H9 (cell line): ENCODE results near the gene ZNF853. TPM values are rescaled to one million over a fixed set of nuclear protein-coding genes. Genes with fewer than 3 reads are reported as not detected.

Experiments used
- DNase-seq: peaks from one replicate; pipeline ENCODE4 v3.0.0-alpha.2; 2017
- H2AFZ ChIP-seq: one replicate; pipeline ENCODE4 v1.6.1; 2013; ENCODE audit warnings: mild to moderate bottlenecking, low read length, control low read depth, moderate library complexity
- H2AK5ac ChIP-seq: 2 replicates; pipeline ENCODE4 v1.6.1; 2013; ENCODE audit warnings: low read length, control low read depth, mixed read lengths; ENCODE audit not compliant: insufficient read length
- H2BK120ac ChIP-seq: one replicate; pipeline ENCODE4 v1.6.1; 2013; ENCODE audit warnings: low read depth, mild to moderate bottlenecking, low read length, control low read depth, inconsistent platforms; ENCODE audit not compliant: poor library complexity, severe bottlenecking
- H2BK12ac ChIP-seq: 2 replicates; pipeline ENCODE4 v1.6.1; 2013; ENCODE audit warnings: low read length, control low read depth, mixed read lengths, low read depth; ENCODE audit not compliant: insufficient read length
- H2BK15ac ChIP-seq: 2 replicates; pipeline ENCODE4 v1.6.1; 2013; ENCODE audit warnings: low read depth, low read length, control low read depth
- H2BK20ac ChIP-seq: one replicate; pipeline ENCODE4 v1.6.1; 2013; ENCODE audit warnings: low read depth, mild to moderate bottlenecking, low read length, control low read depth, inconsistent platforms; ENCODE audit not compliant: poor library complexity, severe bottlenecking
- H2BK5ac ChIP-seq: 2 replicates; pipeline ENCODE4 v1.6.1; 2013; ENCODE audit warnings: low read length, control low read depth, mixed read lengths; ENCODE audit not compliant: insufficient read length
- H3K14ac ChIP-seq: 2 replicates; pipeline ENCODE4 v1.6.1; 2013; ENCODE audit warnings: low read length, control low read depth; ENCODE audit not compliant: insufficient read depth
- H3K18ac ChIP-seq: 2 replicates; pipeline ENCODE4 v1.6.1; 2013; ENCODE audit warnings: low read depth, mild to moderate bottlenecking, mixed read lengths, low read length, control low read depth; ENCODE audit not compliant: insufficient read length
- H3K23ac ChIP-seq: 2 replicates; pipeline ENCODE4 v1.6.1; 2013; ENCODE audit warnings: low read length, control low read depth, mixed read lengths, low read depth; ENCODE audit not compliant: insufficient read length
- H3K23me2 ChIP-seq: 2 replicates; pipeline ENCODE4 v1.6.1; 2013; ENCODE audit warnings: low read depth, mild to moderate bottlenecking, mixed read lengths, low read length, control low read depth; ENCODE audit not compliant: insufficient read length, poor library complexity, severe bottlenecking
- H3K27ac ChIP-seq: 2 replicates; pipeline ENCODE4 v1.5.1; 2013; ENCODE audit warnings: low read length, control low read depth, mixed read lengths, low read depth; ENCODE audit not compliant: insufficient read length
- H3K27me3 ChIP-seq: 2 replicates; pipeline ENCODE4 v1.6.1; 2013; ENCODE audit warnings: low read length, control low read depth, inconsistent platforms; ENCODE audit not compliant: insufficient read depth
- H3K4ac ChIP-seq: 2 replicates; pipeline ENCODE4 v1.6.1; 2013; ENCODE audit warnings: low read depth, mild to moderate bottlenecking, control low read depth, inconsistent platforms, low read length, moderate library complexity
- H3K4me1 ChIP-seq: 2 replicates; pipeline ENCODE4 v1.6.1; 2013; ENCODE audit warnings: low read length, control low read depth, inconsistent platforms; ENCODE audit not compliant: insufficient read depth
- H3K4me2 ChIP-seq: 2 replicates; pipeline ENCODE4 v1.6.1; 2013; ENCODE audit warnings: low read length, control low read depth, mixed read lengths; ENCODE audit not compliant: insufficient read length, insufficient read depth
- H3K56ac ChIP-seq: 2 replicates; pipeline ENCODE4 v1.6.1; 2013; ENCODE audit warnings: low read depth, mild to moderate bottlenecking, mixed read lengths, low read length, control low read depth; ENCODE audit not compliant: insufficient read length
- H3K79me1 ChIP-seq: 2 replicates; pipeline ENCODE4 v1.6.1; 2013; ENCODE audit warnings: low read depth, mild to moderate bottlenecking, moderate library complexity, low read length, control low read depth, inconsistent platforms; ENCODE audit not compliant: insufficient read depth, poor library complexity, severe bottlenecking
- H3K79me2 ChIP-seq: 2 replicates; pipeline ENCODE4 v1.6.1; 2013; ENCODE audit warnings: low read length, control low read depth, inconsistent platforms; ENCODE audit not compliant: insufficient read depth
- H3K9ac ChIP-seq: 2 replicates; pipeline ENCODE4 v1.6.1; 2013; ENCODE audit warnings: low read length, control low read depth, mixed read lengths; ENCODE audit not compliant: insufficient read length; ENCODE audit errors: extremely low read depth
- H3K9me3 ChIP-seq: one replicate; pipeline ENCODE4 v1.6.1; 2013; ENCODE audit warnings: low read depth, low read length, inconsistent platforms; ENCODE audit not compliant: control insufficient read depth
- H3T11ph ChIP-seq: one replicate; pipeline ENCODE4 v1.6.1; 2013; ENCODE audit warnings: mild to moderate bottlenecking, low read length, control low read depth, inconsistent platforms
- H4K20me1 ChIP-seq: one replicate; pipeline ENCODE4 v1.6.1; 2013; ENCODE audit not compliant: control insufficient read depth, insufficient read length, insufficient read depth
- H4K5ac ChIP-seq: 2 replicates; pipeline ENCODE4 v1.6.1; 2013; ENCODE audit warnings: low read depth, mild to moderate bottlenecking, mixed read lengths, low read length, control low read depth; ENCODE audit not compliant: insufficient read length
- H4K8ac ChIP-seq: replicated peaks from 2 replicates; pipeline ENCODE4 v1.6.1; 2013; ENCODE audit warnings: low read length, control low read depth, mixed read lengths, low read depth; ENCODE audit not compliant: insufficient read length
- H4K91ac ChIP-seq: 2 replicates; pipeline ENCODE4 v1.6.1; 2013; ENCODE audit warnings: low read depth, mild to moderate bottlenecking, moderate library complexity, mixed read lengths, low read length, control low read depth; ENCODE audit not compliant: insufficient read length
- H3K27ac Mint-ChIP-seq, 3 experiments: 2 replicates in 2 of 3; 3 replicates in 1 of 3; pipeline ENCODE4 v1.8.0; 2020 to 2021; ENCODE audit warnings: mixed read lengths in 3 of 3, mild to moderate bottlenecking in 1 of 3, moderate library complexity in 1 of 3
- H3K27me3 Mint-ChIP-seq: 2 replicates; pipeline ENCODE4 v1.8.0; 2021; ENCODE audit warnings: low read depth, mild to moderate bottlenecking, moderate library complexity, mixed read lengths
- H3K36me3 Mint-ChIP-seq, 3 experiments: 2 replicates in 2 of 3; 3 replicates in 1 of 3; pipeline ENCODE4 v1.8.0; 2020 to 2021; ENCODE audit warnings: low read depth in 3 of 3, mixed read lengths in 3 of 3; ENCODE audit not compliant: insufficient read depth in 1 of 3
- H3K4me1 Mint-ChIP-seq, 2 experiments: 2 replicates each; pipeline ENCODE4 v1.8.0; 2020; ENCODE audit warnings: mixed read lengths in 2 of 2
- H3K4me3 Mint-ChIP-seq, 2 experiments: 2 replicates in 1 of 2; 3 replicates in 1 of 2; pipeline ENCODE4 v1.8.0; 2020 to 2021; ENCODE audit warnings: mild to moderate bottlenecking in 2 of 2, mixed read lengths in 2 of 2, moderate library complexity in 1 of 2
- H3K9me3 Mint-ChIP-seq, 2 experiments: 2 replicates in 1 of 2; 3 replicates in 1 of 2; pipeline ENCODE4 v1.8.0; 2020; ENCODE audit warnings: mild to moderate bottlenecking in 2 of 2, mixed read lengths in 2 of 2, moderate library complexity in 1 of 2
- WGBS: extraction: QIAGEN DNeasy Blood & Tissue Kit; methylation state at CpG from one replicate; pipeline ENCODE4 v1.1.7; 2013; ENCODE audit warnings: missing lambda C conversion rate, low lambda C conversion rate, mixed read lengths; ENCODE audit not compliant: insufficient read length; ENCODE audit errors: extremely low coverage; 5-methylcytosine and 5-hydroxymethylcytosine counted together
- total RNA-seq: library from RNA; stranded (reverse); gene quantifications from 2 replicates; pipeline ENCODE4 v1.2.1, GENCODE V29; 2021
- TF ChIP-seq, protein P1 (sequence below): fragments of 200-600 bp; sonication (generic); conservative IDR thresholded peaks from 3 replicates; pipeline ENCODE4 v1.8.0; 2021; ENCODE audit warnings: antibody characterized with exemption, mild to moderate bottlenecking

ZNF853 gene
- total RNA-seq, 1 experiment from 2014 or later, result 9.6 TPM

GRCh38 chr7:6647080-6647479, 31.7 kb downstream of the ZNF853 start:
- no peaks in the 10 kb centered on the region for H3K4me1 ChIP-seq
- TF ChIP-seq, protein P1, sequence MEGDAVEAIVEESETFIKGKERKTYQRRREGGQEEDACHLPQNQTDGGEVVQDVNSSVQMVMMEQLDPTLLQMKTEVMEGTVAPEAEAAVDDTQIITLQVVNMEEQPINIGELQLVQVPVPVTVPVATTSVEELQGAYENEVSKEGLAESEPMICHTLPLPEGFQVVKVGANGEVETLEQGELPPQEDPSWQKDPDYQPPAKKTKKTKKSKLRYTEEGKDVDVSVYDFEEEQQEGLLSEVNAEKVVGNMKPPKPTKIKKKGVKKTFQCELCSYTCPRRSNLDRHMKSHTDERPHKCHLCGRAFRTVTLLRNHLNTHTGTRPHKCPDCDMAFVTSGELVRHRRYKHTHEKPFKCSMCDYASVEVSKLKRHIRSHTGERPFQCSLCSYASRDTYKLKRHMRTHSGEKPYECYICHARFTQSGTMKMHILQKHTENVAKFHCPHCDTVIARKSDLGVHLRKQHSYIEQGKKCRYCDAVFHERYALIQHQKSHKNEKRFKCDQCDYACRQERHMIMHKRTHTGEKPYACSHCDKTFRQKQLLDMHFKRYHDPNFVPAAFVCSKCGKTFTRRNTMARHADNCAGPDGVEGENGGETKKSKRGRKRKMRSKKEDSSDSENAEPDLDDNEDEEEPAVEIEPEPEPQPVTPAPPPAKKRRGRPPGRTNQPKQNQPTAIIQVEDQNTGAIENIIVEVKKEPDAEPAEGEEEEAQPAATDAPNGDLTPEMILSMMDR, result no peak
- Mint-ChIP-seq H3K27me3 (no peaks in the 10 kb centered on the region), H3K4me1 (no peaks in the 10 kb centered on the region), H3K4me3 (no peak overlapping the region), H3K9me3 (peaks cover 0 to 4% of the 10 kb centered on the region in 2 experiments; a peak in 1 of 5 replicates), H3K36me3 (peaks cover 8 to 37% (median 23%) of the 10 kb centered on the region in 3 experiments), H3K27ac (peak overlapping the region in 2 of 3 experiments; percentile 34 to 80; a peak in 2 of 7 replicates)
- no peak overlapping the region for H2AK5ac ChIP-seq
- H3K4me2 ChIP-seq, result no peak overlapping the region
- H3K14ac ChIP-seq, result no peak overlapping the region
- no peak overlapping the region for H3K27ac ChIP-seq
- no peak overlapping the region for H2BK20ac ChIP-seq
- H3T11ph ChIP-seq, result no peak overlapping the region
- no peak overlapping the region for H4K8ac ChIP-seq
- H4K5ac ChIP-seq, result no peak overlapping the region
- no peak overlapping the region for H2AFZ ChIP-seq
- H3K27me3 ChIP-seq, result no peaks in the 10 kb centered on the region
- no peaks in the 10 kb centered on the region for H4K20me1 ChIP-seq
- H2BK5ac ChIP-seq, result no peak overlapping the region
- H4K91ac ChIP-seq, result no peak overlapping the region
- H2BK12ac ChIP-seq, result no peak overlapping the region
- H3K9ac ChIP-seq, result no peak overlapping the region
- H2BK120ac ChIP-seq, result no peak overlapping the region
- H2BK15ac ChIP-seq, result no peak overlapping the region
- H3K9me3 ChIP-seq, result no peaks in the 10 kb centered on the region
- no peak overlapping the region for H3K18ac ChIP-seq
- no peak overlapping the region for H3K56ac ChIP-seq
- no peak overlapping the region for H3K4ac ChIP-seq
- no peaks in the 10 kb centered on the region for H3K23me2 ChIP-seq
- no peak overlapping the region for H3K23ac ChIP-seq
- no peaks in the 10 kb centered on the region for H3K79me2 ChIP-seq
- H3K79me1 ChIP-seq, result no peaks in the 10 kb centered on the region
- WGBS, result no CpG with 5 or more reads among the region's 8 CpGs
- DNase-seq, result no peak
